Islet precursor cell (in vitro differentiated cells): ENCODE data around the gene HS6ST1.
"Not testable (repeated sequence)": the region's sequence is repeated elsewhere in the genome, so short reads cannot be mapped to it uniquely, and the experiment has no call there.

ENCODE experiments used
- DNase-seq: peaks from one replicate; pipeline ENCODE4 v3.0.0-alpha.2; 2018

HS6ST1 gene

DNA sequence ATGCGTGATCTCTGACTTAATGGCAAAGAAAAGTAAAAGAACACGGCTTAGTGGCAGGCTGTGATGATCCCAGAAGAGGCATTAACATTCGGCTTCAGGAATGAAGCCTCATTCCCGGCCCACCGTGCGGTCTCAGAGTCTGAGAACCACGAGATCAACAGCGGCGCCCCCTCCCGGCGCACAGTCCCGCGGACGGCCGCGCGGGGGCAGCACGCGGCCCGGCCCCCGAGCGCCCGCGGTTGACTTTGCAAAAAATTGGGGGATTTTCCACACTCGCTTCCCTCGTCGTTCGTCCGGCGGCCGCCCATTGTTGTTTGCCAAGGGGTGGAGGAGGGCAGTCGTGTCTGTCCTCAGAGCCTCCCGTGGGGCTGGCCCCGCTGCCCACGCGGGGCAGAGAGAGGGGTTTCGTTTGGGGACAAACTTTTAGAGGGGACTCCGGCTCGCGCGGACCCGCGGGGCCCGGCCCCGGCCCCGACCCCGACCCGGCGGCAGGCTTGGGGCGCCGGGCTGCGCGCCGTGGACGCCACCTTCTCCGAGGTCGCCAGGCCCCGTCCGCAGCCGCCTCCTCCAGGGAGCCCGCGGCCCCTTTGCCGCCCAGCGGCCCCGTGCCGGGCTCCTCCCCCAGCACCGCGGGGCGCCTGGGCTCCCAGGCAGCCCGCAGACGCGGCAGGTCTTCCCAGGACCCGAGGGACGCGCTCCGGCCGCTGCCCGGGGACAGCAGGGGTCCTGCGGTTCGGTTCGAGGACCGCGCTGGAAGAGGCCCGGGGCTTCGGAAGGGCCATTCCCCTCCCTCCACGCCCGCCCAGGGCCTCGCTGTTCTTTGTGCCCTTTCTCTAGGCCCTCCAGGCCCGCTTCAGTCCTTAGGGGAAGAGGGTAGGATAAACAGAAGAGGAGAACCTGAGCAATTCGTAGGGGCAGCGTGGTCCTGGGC, 3.4 kb upstream of the HS6ST1 start:
- DNase-seq, result peak; percentile 90

DNA sequence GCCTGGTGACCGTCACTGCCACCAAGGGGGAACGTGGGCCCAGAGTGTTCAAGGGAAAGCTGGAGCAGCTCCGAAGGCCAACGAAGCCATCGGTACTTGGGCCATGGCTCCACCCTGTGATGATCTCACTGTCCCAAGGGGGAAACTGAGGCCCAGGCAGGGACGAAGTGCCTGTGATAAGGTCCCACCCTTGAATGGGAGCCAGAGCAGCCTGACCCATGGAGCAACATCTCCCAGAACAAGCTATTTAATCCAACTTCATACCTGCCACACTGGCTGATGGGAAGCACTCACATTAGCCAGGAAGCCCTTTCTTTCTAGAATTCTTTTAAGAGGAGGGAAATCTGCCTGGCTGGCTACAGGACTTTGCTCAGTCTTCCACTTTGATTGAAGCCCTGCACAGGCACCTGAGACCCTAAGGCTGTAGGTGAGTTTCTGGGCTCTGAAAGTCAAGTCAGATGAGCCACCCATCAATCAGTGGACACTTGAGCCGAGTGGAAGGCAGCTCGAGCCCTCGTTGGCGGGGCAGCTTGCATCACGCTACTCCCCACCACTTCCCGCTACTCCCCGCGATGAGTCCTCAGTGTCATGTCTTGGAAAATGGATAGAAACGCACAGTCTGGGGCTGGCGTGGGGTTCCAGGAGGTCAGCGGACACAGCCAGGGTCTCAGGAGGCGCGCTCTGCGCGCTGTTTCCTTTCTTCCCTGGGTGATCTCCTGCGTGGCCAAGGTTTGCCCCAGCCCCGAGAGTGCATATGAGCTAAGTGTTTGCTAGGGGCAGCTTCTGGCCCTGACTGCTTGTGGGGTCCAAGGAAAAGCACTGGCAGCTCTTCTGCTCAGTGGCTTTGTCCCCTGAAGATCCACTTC, 2.5 kb upstream of the HS6ST1 start:
- peak; percentile 62 for DNase-seq

DNA sequence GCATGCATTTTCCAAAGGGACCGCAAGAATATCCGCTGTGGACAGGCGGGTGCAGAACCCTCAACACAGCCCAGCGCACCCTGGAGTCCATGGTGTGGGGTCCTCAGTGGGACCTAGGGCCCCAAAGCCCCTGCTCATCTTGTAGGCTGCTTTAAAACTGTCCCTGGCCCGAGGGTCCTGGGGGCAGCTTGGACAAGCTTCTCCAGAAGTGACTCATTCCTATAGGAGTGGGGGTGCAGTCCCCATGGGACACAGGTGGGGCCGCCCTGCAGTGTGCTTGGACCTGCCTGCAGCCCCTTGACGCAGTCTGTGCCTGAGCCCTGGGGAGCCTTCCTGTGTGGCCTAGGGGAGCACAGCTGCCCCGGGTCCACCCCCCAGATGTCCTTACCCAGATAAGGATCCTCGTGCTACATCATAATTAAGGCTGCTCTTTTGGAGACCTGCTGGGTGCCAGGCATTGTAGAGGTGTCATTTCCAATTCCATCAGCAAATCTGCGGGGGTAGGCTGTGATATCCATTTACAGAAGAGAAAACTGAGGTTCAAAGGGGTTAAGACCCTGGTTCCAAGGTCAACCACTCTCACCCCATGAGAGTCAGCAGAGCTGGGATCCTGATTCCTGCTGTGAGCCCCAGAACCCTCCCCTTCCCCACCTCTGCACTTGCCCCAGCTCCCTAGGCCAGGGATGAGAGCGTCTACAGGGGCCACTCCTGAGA, 1.7 kb upstream of the HS6ST1 start:
- peak; percentile 48 for DNase-seq

DNA sequence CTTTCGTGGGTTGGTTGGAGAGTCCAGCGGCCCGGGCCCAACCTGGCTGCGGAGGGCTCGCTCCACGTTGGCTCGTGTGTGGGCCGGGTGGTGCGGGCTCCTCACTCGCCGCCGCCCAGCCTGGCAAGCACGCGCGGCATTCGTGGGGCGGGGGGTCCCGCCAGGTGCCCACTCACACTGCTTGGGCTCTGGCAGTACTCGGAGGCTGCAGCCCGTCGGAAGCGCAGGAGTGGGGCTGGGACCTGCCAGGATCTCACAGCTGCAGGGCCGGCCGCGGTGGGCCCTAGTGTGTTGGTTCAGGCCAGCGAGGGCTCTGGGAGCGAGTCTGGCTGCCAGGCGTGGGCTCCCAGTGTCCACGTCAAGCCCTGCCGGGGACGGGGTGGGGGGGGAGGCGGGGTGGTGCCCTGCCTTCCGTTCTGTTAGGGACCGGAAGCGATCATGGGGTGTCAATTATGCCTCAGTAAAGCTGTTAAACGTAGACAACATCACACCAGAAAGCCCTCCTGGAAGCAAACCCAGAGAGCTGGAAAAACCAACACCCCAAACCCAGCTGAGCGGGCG, 1.0 kb upstream of the HS6ST1 start:
- DNase-seq, result peak; percentile 57

DNA sequence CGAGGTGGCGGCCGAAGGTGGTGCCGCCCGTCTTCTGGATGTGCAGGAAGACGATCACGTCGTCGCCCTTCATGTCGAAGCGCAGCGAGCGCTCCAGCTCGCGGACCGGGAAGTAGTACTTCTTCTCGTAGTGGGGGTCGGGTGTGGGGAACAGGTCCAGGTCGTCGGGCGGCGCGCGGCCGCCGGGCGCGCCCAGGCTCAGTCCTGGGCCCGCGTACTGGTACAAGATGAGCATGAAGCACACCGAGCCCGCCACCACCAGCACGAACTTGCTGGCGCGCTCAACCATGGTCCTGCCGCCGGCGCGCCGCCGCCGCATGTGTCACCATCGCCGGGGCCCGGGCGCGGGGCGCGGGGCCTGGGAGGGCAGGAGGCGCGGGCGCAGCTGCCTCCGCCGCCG, 423 bp downstream of the HS6ST1 start:
- peak; percentile 57 for DNase-seq

DNA sequence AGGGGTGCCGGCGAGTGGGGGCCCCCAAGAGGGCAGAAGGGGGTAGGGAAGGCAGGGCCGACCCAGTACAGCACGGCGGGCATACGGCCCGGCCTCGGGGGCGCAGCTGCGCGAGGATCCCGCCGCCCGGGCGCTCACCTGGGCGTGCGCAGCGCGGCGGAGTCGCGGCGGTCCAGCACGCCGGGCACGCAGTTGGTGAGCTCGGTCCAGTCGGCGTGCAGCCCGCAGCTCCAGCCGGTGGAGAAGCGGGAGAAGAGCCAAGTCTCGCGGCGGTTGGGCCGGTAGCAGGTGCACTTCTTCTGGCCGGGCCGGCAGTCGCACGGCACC, 806 bp downstream of the HS6ST1 start:
- DNase-seq, result not testable (repeated sequence)

DNA sequence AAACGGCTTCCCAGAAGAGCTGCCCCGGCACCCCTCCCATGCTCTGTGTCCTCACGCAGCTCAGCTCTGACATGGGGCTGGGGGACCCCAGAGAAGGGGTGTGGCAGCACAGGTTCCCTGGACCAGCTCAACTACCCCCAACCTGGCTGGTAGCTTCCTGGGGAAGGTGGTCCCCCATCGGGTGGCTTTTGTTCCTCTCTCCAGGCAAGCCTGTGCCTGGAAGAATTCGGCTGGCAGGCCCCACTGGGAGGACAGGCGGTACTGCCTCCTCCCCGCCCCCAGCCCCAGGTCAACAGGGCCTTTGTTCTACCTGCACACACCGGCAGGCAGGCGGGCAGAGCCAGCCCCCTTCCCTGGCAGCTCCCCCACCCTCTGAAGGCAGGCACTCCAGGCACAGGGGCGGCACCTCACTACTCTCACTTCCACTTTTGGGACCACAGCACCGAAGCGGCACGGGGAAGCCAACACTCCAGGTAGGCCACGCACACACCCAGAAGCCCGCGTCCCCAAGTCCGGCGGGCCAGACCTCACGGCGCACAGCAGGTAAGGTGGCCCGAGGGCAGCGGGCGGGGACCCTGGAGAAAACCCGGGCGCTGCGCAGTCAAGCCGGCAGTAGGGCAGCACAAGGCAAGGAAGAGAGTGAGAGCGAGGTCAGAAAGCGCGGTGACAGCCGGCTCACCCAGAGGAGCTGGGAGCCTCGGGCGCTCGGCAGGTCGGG, 1.3 kb downstream of the HS6ST1 start:
- DNase-seq, result peak; percentile 81

DNA sequence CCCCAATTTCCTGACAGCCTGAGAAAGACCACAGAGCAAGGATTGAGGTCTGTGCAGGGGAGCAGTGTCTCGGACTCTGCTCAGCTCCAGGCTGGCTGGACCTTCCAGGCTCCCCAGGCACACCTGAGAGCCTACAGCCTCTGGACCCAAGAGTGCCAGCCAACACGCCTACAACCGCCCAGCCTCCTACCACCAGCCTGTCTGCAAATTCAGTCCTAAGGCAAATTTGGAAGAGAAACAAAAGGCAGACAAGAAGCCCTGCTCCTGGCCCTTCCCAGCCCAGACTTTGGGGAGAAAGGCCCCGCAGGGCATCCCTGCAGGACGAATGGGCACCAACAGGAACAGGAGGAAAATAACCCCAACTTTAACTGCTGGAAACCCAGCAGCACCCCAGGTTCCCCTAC, 1.9 kb downstream of the HS6ST1 start:
- DNase-seq, result peak; percentile 54

DNA sequence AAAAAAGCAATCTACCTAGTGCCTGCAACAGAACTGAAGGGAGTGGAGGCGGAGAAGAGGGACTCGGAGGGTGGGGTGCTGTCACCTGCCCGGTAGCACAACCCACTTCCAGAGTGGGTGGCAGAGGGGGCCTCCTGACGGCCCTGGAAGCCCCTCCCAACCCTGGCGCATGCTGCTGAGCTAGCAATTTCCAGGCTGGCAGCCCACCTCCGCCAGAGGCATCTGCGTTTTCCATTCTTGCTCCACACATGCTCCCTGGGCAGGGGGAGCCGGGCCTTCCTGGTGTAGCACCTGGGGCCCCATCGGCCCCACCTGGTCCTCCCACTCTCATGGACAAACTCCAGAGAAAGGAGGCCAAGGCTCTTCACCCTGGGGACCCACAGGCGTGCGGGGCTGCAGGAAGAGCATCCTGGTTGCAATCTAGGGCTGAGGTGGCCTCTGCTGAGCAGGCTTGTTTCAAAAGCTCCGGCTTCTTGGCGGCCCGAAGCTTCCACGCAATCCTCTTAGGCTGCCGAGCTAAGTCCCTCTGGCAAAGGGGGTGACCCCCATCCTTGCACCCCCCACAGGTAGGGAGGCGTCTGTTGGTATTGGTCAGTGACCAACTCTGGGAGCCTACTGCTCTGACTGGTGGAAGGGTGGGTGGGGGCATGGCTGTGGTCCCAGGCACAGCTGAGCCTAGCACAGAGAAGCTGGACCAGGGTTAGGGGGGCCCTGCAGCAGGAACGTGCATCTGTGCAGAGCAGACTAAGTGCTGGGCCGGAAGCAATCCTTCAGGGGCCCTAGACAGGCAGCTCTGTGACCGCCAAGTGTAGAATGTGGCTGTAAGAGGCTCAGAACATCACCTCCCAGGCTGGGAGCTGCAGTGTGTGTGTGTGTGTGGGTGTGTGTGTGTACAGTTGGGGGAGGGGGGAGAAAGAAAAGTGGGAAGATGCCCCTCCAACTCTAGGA, 2.6 kb downstream of the HS6ST1 start:
- DNase-seq, result peak; percentile 58

DNA sequence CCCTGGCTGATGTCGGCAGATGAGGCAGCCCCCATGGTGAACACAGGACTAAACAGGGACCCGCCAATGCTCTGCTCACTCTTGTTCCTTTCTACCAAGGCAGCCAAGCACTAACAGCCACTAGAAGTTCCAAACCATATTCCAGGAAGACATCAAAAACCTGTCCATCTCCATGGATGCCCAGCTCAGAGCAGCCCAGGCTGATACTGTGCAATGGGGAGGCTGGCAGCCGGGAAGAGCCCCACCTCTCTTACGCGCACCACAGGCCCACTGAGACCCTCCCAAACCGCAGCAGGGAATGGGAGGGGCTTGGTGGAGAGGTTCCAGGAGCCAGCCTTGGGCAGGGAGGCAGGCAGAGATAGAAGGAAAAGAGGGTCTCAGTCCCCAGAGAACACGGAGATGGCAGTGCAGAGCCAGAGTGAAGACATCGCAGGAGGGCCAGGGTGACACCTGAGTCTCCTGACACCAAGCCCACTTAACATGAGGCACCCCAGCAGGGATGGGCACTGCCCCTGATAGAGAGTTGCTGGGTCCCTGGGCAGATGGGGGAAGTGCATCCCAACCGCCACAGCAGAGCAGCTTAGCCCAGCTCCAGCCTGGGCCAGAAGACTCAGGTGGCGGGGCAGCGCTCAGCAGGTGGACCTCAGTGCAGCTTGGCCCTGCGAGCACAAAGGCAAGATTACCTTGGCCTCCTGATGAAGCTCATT, 3.4 kb downstream of the HS6ST1 start:
- DNase-seq, result peak; percentile 37

DNA sequence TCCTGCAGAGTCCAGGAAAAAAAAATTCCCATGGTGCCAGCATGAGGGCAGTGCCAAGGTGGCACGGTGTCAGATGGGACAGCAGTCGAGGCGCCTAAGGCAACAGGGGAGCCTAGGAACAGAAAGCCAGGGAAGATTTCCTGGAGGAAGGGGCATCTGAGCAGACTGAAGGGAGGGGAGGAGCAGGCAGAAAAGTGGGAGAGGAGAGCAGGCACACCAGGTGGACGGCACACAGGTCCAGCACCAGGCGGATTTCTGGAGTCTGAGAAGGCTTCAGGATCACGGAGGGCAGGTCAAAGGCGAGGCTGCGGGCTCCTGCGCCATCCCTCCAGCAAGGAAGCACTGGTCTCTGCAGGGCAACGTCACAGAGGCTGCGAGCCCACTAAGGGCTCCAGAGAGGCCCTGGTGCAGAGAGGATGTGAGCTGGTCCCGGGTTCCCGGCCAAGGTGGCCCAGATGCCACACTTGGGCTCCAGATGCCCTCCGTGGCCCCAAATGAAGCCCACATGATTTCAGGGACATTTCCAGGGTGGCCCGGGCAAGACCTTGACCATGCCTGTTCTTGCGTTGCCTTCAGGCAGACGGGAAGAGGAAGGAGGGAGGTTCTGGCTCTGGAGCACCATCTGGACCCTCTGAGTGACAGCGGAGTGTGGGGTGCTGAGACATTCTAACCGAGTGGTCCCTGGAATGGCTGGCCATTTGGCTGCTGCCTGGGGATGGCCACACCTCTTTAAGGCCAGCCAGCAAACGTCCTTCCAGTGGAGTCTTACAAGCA, 4.1 kb downstream of the HS6ST1 start:
- no peak for DNase-seq

DNA sequence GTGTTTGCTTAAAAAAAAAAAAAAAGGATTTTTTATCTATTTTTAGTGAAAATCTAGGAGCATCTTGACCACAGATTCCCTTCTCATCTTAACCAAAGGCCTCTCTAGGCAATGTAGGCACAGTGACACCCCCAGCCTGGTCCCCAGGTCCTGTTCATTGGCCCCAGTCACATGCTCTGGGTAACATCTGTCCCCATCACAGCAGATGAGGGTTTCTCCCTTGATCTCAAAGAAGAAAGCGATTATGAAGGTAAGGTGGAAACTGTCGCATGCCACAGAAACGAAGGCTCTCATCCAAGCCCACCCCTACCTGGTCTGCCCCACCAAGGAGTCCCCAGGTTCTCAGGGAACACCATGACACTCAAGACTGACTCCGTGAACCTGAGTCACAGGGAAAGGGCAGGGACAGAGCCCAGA, 4.7 kb downstream of the HS6ST1 start:
- DNase-seq, result no peak

DNA sequence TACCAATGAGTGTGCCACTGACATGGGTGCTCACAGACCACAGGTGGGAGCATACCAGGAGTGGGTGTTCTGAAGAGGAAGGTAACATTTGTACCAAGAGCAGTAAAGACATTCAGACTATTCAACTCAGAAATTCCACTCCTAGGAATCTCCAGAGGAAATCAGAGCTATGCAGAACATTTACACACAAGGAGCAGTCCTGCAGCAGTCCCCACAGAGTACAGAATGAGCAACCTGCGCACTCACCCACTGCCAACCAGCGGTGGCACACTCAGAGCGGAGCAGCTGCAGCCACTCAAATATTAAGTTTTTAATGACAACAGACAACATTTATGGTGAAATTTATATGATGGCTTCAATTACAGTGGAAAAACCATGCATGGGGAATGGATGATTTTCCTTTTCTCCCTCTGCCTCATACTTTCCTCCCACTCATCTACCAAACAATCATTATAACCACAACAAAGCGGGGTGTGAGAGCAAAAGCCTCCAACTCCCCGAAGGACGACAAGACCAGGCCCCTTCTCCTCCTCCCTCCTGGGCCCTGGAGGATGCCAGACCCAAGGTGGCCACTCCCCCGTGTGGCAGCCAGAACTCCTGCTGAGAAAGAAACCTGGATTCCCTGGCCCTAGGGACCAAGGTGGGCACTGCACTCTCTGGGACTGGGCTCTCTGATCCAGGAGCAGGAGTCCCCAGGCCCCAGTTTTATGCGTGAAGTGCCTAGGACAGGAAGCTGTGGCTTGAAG, 5.4 kb downstream of the HS6ST1 start:
- DNase-seq, result peak; percentile 83

DNA sequence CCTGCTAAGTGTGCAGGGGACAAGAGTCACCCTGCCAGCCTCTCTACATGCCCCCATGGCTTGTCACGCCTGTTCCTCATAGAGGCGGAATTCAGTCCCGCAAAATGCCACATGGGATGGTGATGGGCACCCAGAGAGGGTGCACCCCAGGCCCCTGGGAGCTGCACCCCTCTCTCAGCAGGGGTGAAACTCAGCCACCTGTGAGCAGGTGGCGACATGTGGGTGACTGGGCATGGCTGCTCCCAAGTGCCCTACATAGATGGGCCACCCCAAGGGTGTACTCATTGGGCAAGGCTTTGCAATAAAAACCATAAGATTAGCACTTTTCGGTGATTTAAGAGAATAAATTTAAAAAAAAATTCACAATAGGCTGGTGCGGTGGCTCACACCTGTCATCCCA, 6.3 kb downstream of the HS6ST1 start:
- no peak for DNase-seq

DNA sequence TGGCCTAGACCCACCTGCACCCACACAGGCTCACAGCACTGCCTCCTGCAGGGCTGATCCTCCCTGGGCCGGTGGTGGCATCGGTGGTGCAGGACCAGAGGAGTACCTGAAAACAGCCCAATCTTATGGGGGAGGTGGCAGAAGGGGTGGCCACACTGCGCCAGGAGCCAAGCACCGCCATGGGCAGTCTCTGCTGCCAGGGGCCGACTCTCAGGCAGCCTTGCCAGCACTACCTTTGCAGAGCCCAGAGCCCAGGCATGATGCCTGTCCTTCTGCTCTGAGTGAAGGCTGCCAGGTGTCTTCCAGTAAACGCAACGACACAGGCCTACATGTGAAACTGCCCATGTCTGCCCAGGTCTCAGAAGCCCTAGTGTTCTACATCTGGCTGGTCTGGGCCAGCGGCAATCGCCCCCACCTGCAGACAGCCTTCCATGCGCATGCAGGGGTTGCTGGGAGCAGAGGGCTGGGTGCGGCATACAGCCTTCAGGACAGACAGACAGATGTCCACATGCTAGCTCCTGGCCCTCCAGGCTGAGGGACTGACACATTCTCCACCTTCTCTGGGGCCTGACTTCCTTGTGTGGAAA, 6.8 kb downstream of the HS6ST1 start:
- peak; percentile 44 for DNase-seq

DNA sequence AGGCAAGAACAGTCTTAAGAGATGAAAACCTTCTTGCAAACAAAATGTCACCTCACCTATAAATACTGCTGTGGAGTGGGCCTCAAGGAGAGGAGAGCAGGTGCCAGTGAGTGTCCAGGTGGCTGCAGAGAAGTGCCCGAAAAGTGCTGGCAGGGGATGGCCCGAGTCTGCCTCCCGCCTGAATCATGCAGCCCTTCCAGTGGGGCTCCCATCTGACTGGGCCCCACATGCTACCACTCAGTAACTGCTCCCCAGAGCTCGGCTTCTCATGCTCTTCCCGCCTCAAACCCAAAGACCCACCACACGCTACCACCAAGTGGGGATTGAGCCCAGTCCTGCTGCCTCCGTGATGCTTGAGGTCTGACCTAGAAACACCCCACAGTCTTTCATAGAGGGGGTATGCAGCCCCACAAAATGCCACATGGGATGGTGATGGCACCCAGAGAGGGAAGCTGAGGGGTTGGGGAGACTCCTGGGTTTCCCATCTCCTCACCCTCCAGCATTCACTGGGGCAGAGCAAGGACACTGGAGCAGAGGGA, 7.4 kb downstream of the HS6ST1 start:
- DNase-seq, result no peak

DNA sequence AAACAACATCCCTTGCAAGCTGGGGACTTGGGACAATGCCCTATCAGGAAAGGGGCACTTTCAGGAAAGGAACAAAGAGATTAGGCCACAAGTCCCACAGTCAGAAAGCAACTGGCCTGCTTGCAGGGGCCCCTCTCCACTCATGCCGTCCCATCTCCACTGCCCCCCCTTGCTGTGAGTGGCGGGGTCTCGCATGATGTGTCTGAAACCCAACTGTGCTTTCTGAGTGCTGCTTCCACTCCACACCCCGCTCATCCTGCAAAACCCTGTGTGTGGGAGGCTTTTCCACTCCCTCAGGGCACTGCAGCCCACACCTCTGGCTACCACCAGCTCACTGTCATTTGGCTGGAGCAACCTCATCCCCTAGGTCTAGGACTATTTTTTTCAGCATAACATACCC, 7.9 kb downstream of the HS6ST1 start:
- DNase-seq, result peak; percentile 44

DNA sequence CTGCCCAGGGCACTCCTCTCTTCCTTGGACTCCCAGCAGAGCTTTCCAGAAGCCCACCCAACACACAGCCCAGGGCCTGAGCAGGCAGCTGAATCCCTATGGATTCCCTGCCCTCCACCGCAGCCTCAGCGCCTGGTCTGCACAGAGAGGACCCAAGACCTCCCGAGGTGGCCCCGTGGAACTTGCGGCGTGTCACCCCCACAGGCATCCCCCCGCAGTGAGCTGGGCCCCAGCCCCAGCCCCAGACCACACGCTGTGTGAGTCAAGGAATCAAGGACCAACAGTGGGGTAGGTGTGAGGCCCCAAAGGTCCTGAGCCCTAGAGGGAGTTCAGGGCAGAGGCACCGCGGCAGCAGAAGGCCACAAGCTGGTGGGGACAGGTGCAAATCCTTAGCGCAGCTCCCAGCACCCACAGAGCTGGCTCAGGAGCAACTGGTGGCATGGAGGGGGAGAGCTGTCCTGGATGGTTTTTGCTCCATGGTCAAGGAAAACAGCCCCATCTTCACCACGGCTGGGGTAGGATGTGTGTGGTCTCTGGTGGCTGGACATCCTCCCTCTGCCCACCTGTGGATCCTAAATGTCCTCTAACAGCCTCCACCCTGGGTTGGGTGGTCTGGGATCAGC, 8.5 kb downstream of the HS6ST1 start:
- DNase-seq, result peak; percentile 44
